ENCODE measurements around the gene SCGB1C1.

SCGB1C1 gene

DNA sequence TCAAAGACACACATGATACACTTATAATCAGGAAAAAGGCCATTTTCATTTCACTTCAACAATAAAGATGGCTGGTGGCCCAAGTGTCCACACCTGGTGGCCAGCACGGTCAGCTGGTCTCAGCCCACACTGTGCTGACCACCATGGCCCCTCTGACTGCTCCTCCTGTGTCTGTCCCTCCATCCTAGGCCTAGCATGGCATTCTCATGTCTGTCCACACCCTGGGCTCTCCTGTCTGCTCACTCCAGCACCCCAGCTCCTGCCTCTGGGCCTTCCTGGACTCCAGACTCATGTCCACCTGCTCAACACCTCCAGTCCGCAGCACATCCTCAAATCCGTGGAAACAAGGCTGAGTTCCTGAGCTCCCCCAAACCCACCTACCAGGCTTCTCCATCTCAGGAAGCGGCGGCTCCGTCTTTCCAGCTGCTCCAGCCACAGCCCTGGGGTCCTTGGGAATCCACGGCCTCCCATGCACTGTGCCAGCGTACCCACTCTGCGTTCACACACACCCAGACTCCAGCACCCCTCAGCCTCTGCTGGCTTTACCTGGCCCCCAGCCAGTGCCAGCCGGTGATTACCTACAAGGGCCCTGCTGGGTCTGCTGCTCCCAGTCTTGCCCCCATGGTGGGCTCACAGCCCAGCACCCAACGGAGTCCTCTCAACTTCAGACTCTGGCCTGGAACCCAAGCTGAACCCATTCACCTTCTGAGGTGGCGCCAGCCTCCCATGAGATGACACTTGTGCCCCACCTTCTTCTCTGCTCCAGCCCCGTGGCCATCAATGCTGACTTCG lies 29.3 kb downstream of the SCGB1C1 start:
- H3K4me3 ChIP-seq (replicated peaks; ENCODE audit: low read depth, low read length): no peak overlapping the region
- H3K27me3 ChIP-seq (replicated peaks; ENCODE audit: control insufficient read depth, insufficient read depth, low read length): no peaks in the 10 kb centered on the region
- no peak for TF ChIP-seq CTCF (IDR thresholded peaks at IDR 0.05; ENCODE audit: insufficient read depth, low read length, poor library complexity, severe bottlenecking)
- no peak for DNase-seq (ENCODE audit: extremely low read depth, insufficient read length)
- H3K36me3 ChIP-seq (ENCODE audit: control insufficient read depth, insufficient read depth, low read length): no peaks in the 10 kb centered on the region; the same call in none of the 2 replicates

DNA sequence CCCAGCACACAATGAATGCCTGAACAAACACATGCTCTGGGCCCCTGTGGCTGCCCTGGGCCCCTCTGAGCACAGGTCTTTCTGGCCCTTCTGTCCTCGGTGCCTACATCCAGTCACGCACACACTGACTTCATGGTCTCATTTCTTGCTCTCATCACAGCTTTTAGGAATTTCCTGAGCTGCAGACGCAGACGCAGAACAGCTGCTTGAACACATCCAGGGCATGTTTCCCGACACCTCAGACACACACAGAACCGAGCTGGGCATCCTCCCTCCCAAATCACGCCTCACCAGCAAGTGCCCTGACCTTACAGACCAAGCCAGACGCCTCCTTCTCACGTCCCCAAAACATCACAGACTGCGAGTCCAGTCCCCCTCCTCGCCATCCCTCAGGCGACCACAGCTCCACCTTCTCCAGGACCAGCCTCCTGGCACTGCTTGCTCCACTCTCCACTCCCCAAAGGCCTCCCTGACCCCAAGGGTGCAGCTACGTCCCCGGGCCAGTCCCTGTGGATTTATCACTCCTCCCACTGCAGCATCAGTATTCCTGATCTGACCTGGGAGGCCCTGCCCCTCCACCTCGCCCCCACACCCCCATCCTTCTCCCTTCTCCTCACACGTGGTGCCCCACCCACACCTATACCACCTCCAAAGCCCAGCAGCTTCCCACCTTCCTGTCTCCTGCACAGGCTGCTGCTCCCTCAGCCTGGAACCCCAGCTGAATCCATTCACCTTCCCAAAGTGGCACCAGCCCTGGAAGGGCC lies 30.3 kb downstream of the SCGB1C1 start:
- DNase-seq (ENCODE audit: extremely low read depth, insufficient read length): no peak
- H3K4me3 ChIP-seq (replicated peaks; ENCODE audit: low read depth, low read length): no peak overlapping the region
- H3K27me3 ChIP-seq (replicated peaks; ENCODE audit: control insufficient read depth, insufficient read depth, low read length): no peaks in the 10 kb centered on the region
- TF ChIP-seq CTCF (IDR thresholded peaks at IDR 0.05; ENCODE audit: insufficient read depth, low read length, poor library complexity, severe bottlenecking): no peak
- H3K36me3 ChIP-seq (ENCODE audit: control insufficient read depth, insufficient read depth, low read length): no peaks in the 10 kb centered on the region; the same call in none of the 2 replicates

GRCh38 chr11:223884-224283 lies 31.0 kb downstream of the SCGB1C1 start:
- TF ChIP-seq CTCF (IDR thresholded peaks at IDR 0.05; ENCODE audit: insufficient read depth, low read length, poor library complexity, severe bottlenecking): no peak
- DNase-seq (ENCODE audit: extremely low read depth, insufficient read length): no peak
- no peaks in the 10 kb centered on the region; the same call in 1 of the 2 replicates for H3K36me3 ChIP-seq (ENCODE audit: control insufficient read depth, insufficient read depth, low read length)
- no peak overlapping the region for H3K4me3 ChIP-seq (replicated peaks; ENCODE audit: low read depth, low read length)
- H3K27me3 ChIP-seq (replicated peaks; ENCODE audit: control insufficient read depth, insufficient read depth, low read length): no peaks in the 10 kb centered on the region

DNA sequence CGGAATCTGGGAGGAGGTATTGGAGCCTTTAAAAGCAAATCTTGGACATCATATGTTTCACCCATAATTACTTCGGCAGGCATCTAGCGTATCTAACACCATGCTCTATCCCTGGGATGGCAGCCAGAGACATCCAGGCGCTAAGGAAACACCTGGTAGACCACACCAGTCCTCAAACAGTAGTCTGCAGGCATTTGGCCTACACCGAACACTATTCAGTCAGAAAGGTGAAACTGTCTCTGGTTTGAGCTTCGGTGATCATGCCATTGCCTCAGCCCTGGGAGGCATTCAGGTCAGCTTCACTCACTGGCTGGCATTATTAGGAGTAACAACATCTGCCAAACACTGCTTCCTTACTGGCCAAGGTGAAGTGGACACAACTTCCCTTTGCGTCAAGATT lies 31.5 kb downstream of the SCGB1C1 start:
- Histone ChIP-seq H3K27me3 (replicated peaks; ENCODE audit: control insufficient read depth, insufficient read depth, low read length) (no peaks in the 10 kb centered on the region), H3K4me3 (replicated peaks; ENCODE audit: low read depth, low read length) (no peak overlapping the region), H3K36me3 (ENCODE audit: control insufficient read depth, insufficient read depth, low read length) (peaks cover 2% of the 10 kb centered on the region; the same call in 1 of the 2 replicates)
- no peak for DNase-seq (ENCODE audit: extremely low read depth, insufficient read length)
- no peak for TF ChIP-seq CTCF (IDR thresholded peaks at IDR 0.05; ENCODE audit: insufficient read depth, low read length, poor library complexity, severe bottlenecking)

DNA sequence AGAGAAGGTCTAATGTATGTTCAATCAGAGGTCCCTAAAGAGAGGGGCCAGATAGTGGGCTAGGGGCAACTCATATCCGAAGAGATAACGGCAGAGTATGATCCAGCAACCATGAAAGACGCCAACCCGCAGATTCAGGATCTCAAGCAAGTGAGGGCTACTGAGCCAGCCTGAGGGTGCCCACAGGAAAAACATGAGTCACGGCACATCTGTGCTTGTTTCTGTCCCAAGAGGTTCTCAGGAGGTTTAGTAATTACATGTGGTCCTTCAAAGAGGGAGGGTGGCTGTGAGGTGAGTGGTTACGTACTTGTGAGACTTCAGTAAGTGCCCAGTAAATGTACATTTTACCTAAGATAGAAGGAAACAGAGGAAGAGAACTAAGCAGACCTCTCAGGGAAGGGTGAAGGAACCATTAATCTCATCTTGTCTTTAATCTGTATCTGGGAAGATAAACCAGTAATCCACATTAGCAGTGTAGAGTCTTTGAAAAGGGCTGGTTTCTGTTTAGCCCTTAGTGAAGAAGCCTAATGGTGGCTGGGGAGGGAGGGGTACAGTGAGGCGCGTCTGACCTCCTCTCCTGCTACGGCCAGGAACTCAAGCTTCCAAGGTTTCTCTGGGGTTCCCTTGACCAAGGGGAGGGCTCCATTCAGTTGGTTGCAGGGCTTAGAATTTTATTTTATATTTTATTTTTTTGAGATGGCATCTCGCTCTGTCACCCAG lies 33.0 kb downstream of the SCGB1C1 start:
- H3K27me3 ChIP-seq (replicated peaks; ENCODE audit: control insufficient read depth, insufficient read depth, low read length): no peaks in the 10 kb centered on the region
- H3K4me3 ChIP-seq (replicated peaks; ENCODE audit: low read depth, low read length): peak overlapping the region; percentile 6
- peaks cover 2% of the 10 kb centered on the region; the same call in 1 of the 2 replicates for H3K36me3 ChIP-seq (ENCODE audit: control insufficient read depth, insufficient read depth, low read length)
- DNase-seq (ENCODE audit: extremely low read depth, insufficient read length): no peak
- no peak for TF ChIP-seq CTCF (IDR thresholded peaks at IDR 0.05; ENCODE audit: insufficient read depth, low read length, poor library complexity, severe bottlenecking)

Data from GM06990 (cell line).